ENCODE data around the gene FNIP2. TPM values are rescaled to one million over a fixed set of nuclear protein-coding genes. Genes with fewer than 3 reads are reported as not detected.
"Not testable (repeated sequence)": the region's sequence is repeated elsewhere in the genome, so short reads cannot be mapped to it uniquely, and the experiment has no call there.

Gene FNIP2
- total RNA-seq, 1 donor from 2014 or later, result 33.7 TPM

DNA sequence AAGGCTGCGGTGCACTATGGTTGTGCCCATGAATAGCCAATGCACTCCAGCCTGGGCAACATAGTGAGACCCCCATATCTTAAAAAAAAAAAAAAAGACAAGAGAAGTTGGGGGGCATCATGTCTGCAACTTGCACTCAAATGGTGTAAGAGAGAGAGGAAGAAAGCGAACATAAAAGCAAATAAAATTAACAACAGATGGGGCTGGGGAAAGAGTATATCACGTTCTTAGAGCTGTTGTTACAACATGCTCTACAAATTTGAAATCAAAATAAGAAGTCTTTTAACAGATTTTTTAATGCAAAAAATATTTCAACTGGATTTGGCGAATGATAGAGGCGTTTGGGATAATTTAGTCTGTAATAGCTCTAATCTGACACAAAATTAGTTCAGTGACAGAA lies 144.9 kb downstream of the FNIP2 start:
- Mint-ChIP-seq H3K27me3 (ENCODE audit: low read depth) (no peaks in the 10 kb centered on the region), H3K4me3 (ENCODE audit: unreplicated experiment) (no peak overlapping the region), H3K9me3 (ENCODE audit: low read depth) (no peaks in the 10 kb centered on the region), H3K36me3 (ENCODE audit: low read depth) (peaks cover 2% of the 10 kb centered on the region), H3K4me1 (ENCODE audit: low read depth) (peaks cover 30% of the 10 kb centered on the region), H3K27ac (ENCODE audit: unreplicated experiment) (peak overlapping the region; percentile 74)
- TF ChIP-seq, protein P1, sequence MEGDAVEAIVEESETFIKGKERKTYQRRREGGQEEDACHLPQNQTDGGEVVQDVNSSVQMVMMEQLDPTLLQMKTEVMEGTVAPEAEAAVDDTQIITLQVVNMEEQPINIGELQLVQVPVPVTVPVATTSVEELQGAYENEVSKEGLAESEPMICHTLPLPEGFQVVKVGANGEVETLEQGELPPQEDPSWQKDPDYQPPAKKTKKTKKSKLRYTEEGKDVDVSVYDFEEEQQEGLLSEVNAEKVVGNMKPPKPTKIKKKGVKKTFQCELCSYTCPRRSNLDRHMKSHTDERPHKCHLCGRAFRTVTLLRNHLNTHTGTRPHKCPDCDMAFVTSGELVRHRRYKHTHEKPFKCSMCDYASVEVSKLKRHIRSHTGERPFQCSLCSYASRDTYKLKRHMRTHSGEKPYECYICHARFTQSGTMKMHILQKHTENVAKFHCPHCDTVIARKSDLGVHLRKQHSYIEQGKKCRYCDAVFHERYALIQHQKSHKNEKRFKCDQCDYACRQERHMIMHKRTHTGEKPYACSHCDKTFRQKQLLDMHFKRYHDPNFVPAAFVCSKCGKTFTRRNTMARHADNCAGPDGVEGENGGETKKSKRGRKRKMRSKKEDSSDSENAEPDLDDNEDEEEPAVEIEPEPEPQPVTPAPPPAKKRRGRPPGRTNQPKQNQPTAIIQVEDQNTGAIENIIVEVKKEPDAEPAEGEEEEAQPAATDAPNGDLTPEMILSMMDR (IDR thresholded peaks at IDR 0.05), result no peak
- DNase-seq (ENCODE audit: low spot score), result no peak

DNA sequence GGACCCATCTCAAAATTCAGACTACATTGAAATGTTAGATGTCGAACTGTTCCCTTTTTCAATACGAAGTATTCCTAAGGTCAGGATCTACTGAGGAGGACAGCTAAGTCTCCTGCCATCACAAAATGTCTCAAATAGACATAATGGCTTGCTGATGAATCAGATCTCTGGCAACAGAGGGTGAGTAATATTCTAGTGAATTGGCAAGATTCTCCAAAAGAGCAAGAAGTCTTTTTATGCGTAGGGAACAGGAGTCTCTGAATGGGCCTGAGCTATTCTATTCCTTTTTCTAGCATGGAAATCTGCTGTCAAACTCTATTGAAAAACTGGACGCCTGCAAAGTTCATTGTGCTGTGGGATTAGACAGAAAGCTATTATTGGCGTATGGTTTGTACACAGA lies 145.4 kb downstream of the FNIP2 start:
- DNase-seq (ENCODE audit: low spot score), result no peak
- TF ChIP-seq, protein P1 (IDR thresholded peaks at IDR 0.05), result no peak
- Mint-ChIP-seq H3K4me3 (ENCODE audit: unreplicated experiment) (no peak overlapping the region), H3K36me3 (ENCODE audit: low read depth) (peaks cover 2% of the 10 kb centered on the region), H3K27ac (ENCODE audit: unreplicated experiment) (peak overlapping the region; percentile 74), H3K4me1 (ENCODE audit: low read depth) (peaks cover 30% of the 10 kb centered on the region), H3K27me3 (ENCODE audit: low read depth) (no peaks in the 10 kb centered on the region), H3K9me3 (ENCODE audit: low read depth) (no peaks in the 10 kb centered on the region)

DNA sequence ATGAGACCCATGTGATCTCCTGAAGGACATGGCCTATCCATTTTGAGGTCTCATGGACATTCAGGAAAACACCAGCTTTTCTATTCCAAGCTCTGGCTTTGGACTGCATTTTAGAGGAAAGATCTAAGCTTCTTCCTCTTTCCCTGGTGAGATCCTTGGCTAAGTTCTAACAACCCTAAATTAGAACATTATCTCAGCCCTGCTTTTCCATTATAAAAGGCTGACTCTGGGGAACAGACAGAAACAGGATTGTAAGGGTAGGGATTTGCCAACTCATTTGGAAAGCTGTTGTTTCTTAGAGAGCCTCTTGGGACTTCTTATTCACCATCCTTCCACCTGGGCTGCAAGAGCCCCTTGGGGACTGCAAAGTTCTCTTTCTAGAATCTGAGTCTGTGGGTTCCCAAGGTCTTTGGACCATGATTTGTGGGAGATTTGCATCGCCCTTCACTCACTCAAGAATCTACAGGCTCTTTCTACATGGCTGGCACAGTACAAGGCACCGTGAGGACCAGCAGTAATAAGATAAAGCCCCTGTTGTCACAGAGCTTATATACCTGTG lies 146.9 kb downstream of the FNIP2 start:
- Mint-ChIP-seq H3K36me3 (ENCODE audit: low read depth) (peaks cover 1% of the 10 kb centered on the region), H3K4me3 (ENCODE audit: unreplicated experiment) (no peak overlapping the region), H3K9me3 (ENCODE audit: low read depth) (peaks cover 8% of the 10 kb centered on the region), H3K27me3 (ENCODE audit: low read depth) (no peaks in the 10 kb centered on the region), H3K27ac (ENCODE audit: unreplicated experiment) (no peak overlapping the region), H3K4me1 (ENCODE audit: low read depth) (peaks cover 30% of the 10 kb centered on the region)
- DNase-seq (ENCODE audit: low spot score), result no peak
- TF ChIP-seq, protein P1 (IDR thresholded peaks at IDR 0.05), result no peak

DNA sequence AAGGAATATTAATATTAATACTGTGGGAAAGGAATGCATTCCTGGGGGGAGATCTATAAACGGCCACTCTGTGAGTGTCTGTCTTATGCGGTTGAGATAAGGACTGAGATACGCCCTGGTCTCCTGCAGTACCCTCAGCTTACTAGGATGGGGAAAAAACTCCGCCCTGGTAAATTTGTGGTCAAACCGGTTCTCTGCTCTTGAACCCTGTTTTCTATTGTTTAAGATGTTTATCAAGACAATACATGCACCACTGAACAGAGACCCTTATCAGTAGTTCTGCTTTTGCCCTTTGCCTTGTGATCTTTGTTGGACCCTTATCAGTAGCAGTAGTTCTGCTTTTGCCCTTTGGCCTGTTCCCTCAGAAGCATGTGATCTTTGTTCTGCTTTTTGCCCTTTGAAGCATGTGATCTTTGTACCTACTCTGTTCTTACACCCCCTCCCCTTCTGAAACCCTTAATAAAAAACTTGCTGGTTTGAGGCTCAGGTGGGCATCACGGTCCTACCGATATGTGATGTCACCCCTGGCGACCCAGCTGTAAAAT lies 151.7 kb downstream of the FNIP2 start:
- H3K4me3 Mint-ChIP-seq (ENCODE audit: unreplicated experiment); DNase-seq (ENCODE audit: low spot score); H3K27me3 Mint-ChIP-seq (ENCODE audit: low read depth); H3K4me1 Mint-ChIP-seq (ENCODE audit: low read depth); H3K36me3 Mint-ChIP-seq (ENCODE audit: low read depth); H3K27ac Mint-ChIP-seq (ENCODE audit: unreplicated experiment): not testable (repeated sequence)
- peaks cover 16% of the 10 kb centered on the region for H3K9me3 Mint-ChIP-seq (ENCODE audit: low read depth)

DNA sequence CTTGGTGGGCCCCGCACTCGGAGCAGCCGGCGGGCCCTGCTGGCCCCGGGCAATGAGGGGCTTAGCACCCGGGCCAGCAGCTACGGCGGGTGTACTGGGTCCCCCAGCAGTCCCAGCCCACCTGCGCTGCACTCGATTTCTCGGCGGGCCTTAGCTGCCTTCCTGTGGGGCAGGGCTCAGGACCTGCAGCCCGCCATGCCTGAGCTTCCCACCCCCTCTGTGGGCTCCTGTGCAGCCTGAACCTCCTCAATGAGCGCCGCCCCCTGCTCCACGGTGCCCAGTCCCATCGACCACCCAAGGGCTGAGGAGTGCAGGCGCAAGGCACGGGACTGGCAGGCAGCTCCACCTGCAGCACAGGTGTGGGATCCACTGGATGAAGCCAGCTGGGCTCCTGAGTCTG lies 158.9 kb downstream of the FNIP2 start:
- not testable (repeated sequence) for H3K9me3 Mint-ChIP-seq (ENCODE audit: low read depth); H3K4me3 Mint-ChIP-seq (ENCODE audit: unreplicated experiment); H3K27me3 Mint-ChIP-seq (ENCODE audit: low read depth); H3K36me3 Mint-ChIP-seq (ENCODE audit: low read depth); DNase-seq (ENCODE audit: low spot score); H3K27ac Mint-ChIP-seq (ENCODE audit: unreplicated experiment)
- H3K4me1 Mint-ChIP-seq (ENCODE audit: low read depth), result peaks cover 18% of the 10 kb centered on the region

DNA sequence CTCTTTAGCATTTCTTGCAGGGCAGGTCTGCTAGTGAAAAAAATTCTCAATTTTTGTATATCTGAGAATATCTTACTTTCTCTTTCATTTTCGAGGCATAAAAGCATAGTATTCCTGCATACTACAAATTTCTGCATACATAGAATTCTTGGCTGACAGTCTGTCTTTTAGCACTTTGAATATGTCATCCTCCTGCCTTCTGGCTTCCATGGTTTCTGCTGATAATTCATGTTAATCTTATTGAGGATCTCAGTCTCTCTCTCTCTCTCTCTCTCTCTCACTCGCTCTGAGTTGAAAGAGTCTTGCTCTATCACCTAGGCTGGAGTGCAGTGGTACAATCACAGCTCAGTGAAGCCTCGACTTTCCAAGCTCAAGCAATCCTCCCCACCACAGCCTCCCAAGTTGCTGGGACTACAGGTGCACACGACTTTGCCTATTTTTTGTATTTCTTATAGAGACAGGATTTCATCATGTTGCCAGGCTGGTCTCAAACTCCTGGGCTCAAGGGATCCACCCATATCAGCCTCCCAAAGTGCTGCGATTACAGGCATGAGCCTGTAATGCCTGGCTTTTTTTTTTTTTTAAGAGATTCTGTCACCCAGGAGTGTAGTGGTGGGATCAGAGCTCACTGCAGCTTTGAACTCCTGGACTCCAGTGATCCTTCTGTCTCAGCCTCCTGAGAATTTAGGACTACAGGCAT lies 161.3 kb downstream of the FNIP2 start:
- TF ChIP-seq, protein P1 (IDR thresholded peaks at IDR 0.05), result no peak
- Mint-ChIP-seq H3K4me1 (ENCODE audit: low read depth) (peaks cover 18% of the 10 kb centered on the region), H3K27ac (ENCODE audit: unreplicated experiment) (no peak overlapping the region), H3K36me3 (ENCODE audit: low read depth) (no peaks in the 10 kb centered on the region), H3K9me3 (ENCODE audit: low read depth) (peaks cover 7% of the 10 kb centered on the region), H3K4me3 (ENCODE audit: unreplicated experiment) (no peak overlapping the region), H3K27me3 (ENCODE audit: low read depth) (no peaks in the 10 kb centered on the region)
- DNase-seq (ENCODE audit: low spot score), result no peak
